Ramos (cell line): ENCODE data around the gene MDK.

Experiments
- in situ Hi-C: fragments of 300-500 bp; cut with MboI; formaldehyde crosslinking; loops from one replicate; pipeline ENCODE4 v1.14.3; 2022; ENCODE audit warnings: low sequenced_read_pairs; ENCODE audit not compliant: unreplicated experiment

The MDK gene

GRCh38 chr11:46346886-46347636 is 34.4 kb upstream of the MDK start, which contains the start of gene DGKZ:
Gene DGKZ (plus strand): TSS chr11:46347463. CDS start chr11:46347660, 197 bp downstream.
- in situ Hi-C loops = no loop called here

DNA sequence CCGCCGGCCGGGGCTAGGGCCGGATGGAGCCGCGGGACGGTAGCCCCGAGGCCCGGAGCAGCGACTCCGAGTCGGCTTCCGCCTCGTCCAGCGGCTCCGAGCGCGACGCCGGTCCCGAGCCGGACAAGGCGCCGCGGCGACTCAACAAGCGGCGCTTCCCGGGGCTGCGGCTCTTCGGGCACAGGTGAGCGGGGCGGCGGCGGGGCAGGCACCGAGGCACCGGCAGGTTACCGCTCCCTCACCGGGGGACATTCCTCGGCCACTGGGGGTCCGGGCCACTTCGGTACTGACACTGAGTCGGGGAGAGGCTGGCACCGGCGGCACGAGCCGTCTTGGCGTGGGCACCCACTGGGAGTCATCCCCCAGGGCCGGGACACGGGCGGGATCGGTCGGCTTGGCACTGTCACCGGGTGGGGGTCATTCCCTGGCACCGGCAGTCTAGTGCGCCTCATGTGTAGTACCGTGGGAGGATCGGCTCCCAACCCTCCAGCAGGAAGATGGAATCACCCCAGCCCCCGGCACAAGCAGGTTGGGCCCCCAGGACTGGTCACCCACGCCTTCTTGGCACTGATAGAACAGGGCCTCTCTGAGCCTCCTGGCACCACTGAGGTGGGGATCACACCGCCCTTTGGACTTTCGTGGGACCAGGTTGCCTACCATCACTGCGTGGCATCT is 33.7 kb upstream of the MDK start:
- in situ Hi-C loops = no loop called here

- in situ Hi-C loops = no loop called here
Observed at GRCh38 chr11:46348566-46349401, 32.7 kb upstream of the MDK start.

- in situ Hi-C loops = no loop called here
Observed at GRCh38 chr11:46350695-46351094, 30.8 kb upstream of the MDK start.

DNA sequence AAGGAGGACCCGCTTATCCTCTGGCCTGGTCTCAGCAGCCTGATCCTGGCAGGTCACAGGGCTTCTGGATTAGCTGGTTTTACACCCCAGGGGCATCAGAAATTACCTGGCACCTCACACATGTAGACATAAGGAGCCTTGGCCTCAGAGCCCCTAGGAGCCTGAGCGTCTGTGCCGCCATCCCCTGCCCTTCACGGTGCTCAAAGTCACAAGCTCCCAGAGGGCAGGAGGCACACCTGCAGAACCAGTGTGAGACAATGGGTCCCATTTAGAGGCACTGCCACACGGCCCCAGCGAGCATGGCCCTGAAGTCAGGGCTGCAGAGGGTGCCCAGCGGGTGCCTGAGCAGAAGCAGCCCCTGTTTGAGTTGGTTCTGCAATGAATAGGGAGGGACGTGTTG is 30.3 kb upstream of the MDK start:
- in situ Hi-C loops = no loop called here

GRCh38 chr11:46351606-46352005 is 29.9 kb upstream of the MDK start:
- in situ Hi-C loops = no loop called here

DNA sequence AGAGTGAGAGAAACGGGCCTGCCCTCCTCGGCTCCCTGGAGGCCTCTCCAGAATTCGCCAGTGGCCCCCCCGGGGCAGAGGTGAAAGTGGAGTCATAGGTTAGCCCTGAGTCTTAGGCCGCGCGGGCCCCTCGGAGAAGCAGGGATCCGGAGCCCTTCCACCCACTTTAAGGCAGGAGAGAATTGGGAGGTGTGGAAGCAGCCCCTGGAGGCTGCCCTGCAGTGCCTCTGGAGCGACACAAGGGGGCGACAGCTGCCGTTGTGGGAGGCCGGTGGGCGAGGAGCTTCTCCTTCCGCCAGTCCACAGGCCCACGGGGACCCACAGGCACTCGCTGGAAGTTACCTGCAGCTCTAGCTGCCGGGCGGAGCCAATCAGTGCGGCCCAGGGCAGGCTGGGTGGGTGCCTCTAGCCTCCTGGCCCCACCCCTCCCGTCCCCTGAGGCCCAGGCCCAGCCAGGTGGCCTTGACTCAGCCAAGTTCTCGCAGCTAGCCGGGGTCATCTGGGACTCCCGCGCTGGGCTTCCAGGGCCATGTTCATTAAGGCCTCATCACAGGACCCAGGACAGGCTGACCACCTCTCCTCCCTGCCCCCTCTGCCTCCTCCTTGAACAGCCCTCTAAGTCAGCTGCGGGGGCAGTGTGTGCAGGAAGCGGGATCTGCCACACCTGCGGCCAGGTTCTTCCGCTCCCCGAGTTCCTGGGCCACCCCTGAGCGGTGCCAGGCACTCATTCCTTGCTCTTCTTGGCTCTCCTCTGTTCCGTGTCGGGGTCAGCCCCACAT is 29.2 kb upstream of the MDK start:
- in situ Hi-C loops = no loop called here

DNA sequence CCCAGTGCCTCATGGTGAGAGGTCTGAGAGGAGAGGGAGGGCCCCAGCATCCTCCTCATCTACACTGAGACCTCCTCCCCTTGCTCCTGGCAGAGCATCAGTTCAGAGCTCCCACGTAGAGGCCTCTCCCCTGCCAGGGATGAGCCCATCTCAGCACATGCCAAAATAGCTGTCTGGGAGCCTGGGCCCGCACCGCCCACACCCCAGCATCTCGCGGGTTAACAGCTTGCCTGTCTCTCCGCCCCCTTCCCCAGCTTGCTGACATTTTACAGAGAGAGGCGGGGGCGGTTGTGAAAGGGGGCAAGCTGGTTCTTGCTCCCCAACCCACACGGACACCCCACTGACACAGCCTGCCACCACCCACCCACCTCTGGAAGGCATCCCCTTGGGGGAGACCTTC is 27.8 kb upstream of the MDK start:
- in situ Hi-C loops = no loop called here

DNA sequence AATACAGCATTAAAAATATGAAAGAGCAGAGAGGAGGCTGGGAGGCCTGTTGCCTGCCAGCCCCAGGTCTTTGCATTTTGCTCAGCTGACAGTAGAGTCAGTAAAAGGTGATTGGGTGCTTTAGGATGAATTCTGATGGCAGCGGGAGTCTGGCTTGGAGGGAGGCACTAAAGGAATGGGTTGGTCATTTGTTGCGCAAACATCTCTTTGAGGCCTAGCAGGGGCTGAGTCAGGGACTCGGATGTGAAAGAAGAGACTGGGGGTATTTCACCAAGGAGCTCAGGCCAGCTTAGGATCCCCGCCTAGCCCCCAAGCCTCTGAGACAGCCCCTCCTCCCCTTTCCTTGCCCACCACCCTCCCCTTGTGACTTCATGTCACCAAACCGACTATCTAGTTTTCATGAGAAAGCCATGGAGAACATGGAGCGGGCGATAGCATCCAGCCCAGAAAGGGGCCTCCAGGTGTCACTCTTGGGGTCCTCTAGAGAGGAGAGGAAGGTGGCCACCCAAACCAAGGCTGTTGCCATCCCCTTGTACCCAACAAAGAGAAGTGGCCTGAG is 24.5 kb upstream of the MDK start:
- in situ Hi-C loops = no loop called here

DNA sequence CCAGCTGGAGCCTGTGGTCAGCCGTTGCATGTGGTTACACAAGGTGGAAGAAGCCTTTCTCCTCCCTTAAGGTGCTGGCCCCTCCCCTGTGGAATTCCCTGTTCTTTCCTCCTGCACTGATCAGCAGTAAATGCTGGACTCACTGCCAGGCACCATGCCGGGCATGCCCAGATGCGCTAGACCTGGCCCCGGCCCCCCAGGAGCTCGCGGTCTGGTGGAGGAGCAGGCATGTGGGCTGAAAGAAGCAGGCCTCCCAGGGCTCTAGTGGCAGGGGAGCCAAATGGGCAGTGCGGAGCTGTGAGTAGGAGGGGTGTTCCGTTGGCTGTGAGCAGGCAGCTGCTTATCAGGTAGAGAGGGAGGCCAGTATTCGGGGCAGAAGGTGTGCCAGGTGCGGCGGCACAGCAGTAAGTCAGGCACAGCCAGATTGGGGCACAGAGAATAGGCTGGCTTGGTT is 24.0 kb upstream of the MDK start:
- in situ Hi-C loops = no loop called here

- in situ Hi-C loops = no loop called here
Observed at GRCh38 chr11:46359953-46360352, 21.5 kb upstream of the MDK start.

DNA sequence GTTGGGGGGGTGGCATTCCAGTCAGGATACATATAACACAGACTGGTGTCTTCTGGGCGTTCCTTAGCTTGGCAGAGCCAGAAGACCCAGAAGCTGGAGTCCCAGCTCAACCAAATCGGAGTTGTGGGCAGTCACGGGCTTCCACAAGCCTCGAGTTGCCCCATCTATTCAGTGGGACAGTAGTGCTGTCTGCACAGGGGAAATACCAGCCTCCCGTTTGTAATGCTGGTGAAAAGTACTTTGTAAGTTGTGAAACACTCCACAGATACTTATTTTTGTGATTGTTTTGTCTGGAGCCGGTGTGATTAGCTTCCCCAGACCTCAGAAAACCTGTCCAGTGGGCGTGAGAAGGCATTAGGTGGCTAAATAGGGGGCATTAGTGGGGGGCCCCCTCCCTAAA is 20.6 kb upstream of the MDK start:
- in situ Hi-C loops = no loop called here

GRCh38 chr11:46361283-46362155 is 19.9 kb upstream of the MDK start:
- in situ Hi-C loops = no loop called here

- in situ Hi-C loops = no loop called here
Observed at GRCh38 chr11:46362156-46363030, 19.1 kb upstream of the MDK start.

DNA sequence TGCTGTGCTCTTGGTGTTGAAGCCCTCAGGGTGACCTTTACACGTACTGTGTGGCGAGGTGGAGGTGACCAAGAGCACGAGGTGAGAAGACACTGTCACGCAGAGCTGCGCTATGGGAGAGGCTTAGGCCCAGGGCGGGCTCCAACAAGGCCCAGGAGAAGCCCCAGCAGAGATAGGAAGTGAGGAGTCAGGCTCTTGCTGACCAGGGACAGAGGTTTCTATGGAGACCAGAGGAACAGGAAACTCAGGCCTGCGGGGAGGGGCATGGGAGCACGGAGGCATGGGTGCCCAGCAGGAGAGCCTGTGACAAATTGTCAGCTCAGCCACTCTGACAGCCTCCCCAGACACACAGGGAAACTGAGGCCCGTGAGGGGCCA is 18.4 kb upstream of the MDK start:
- in situ Hi-C loops = no loop called here

- in situ Hi-C loops = no loop called here
Observed at GRCh38 chr11:46363455-46364005, 17.9 kb upstream of the MDK start.

GRCh38 chr11:46364056-46364455 is 17.4 kb upstream of the MDK start:
- in situ Hi-C loops = no loop called here

GRCh38 chr11:46364791-46365190 is 16.7 kb upstream of the MDK start:
- in situ Hi-C loops = no loop called here
